ENCODE results near the gene ADARB1.

Gene ADARB1

GRCh38 chr21:45267390-45267760 is 193.0 kb downstream of the ADARB1 start:
- TF ChIP-seq, protein P1, sequence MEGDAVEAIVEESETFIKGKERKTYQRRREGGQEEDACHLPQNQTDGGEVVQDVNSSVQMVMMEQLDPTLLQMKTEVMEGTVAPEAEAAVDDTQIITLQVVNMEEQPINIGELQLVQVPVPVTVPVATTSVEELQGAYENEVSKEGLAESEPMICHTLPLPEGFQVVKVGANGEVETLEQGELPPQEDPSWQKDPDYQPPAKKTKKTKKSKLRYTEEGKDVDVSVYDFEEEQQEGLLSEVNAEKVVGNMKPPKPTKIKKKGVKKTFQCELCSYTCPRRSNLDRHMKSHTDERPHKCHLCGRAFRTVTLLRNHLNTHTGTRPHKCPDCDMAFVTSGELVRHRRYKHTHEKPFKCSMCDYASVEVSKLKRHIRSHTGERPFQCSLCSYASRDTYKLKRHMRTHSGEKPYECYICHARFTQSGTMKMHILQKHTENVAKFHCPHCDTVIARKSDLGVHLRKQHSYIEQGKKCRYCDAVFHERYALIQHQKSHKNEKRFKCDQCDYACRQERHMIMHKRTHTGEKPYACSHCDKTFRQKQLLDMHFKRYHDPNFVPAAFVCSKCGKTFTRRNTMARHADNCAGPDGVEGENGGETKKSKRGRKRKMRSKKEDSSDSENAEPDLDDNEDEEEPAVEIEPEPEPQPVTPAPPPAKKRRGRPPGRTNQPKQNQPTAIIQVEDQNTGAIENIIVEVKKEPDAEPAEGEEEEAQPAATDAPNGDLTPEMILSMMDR (IDR thresholded peaks at IDR 0.05; ENCODE audit: insufficient read depth, low read length, poor library complexity, severe bottlenecking): no peak
- peaks cover 26% of the 10 kb centered on the region for H3K36me3 ChIP-seq (ENCODE audit: control insufficient read depth, insufficient read depth, low read length)

GRCh38 chr21:45269861-45270260 is 195.5 kb downstream of the ADARB1 start:
- peaks cover 21% of the 10 kb centered on the region for H3K36me3 ChIP-seq (ENCODE audit: control insufficient read depth, insufficient read depth, low read length)
- DNase-seq (ENCODE audit: extremely low read depth, insufficient read length): no peak
- no peak overlapping the region for H3K4me3 ChIP-seq (replicated peaks; ENCODE audit: low read depth, low read length)
- no peaks in the 10 kb centered on the region for H3K27me3 ChIP-seq (replicated peaks; ENCODE audit: control insufficient read depth, insufficient read depth, low read length)
- TF ChIP-seq, protein P1 (IDR thresholded peaks at IDR 0.05; ENCODE audit: insufficient read depth, low read length, poor library complexity, severe bottlenecking): no peak

More at GRCh38 chr21:45267390-45267760, 193.0 kb downstream of the ADARB1 start:
- DNase-seq (ENCODE audit: extremely low read depth, insufficient read length): no peak
- Histone ChIP-seq H3K4me3 (replicated peaks; ENCODE audit: low read depth, low read length) (no peak overlapping the region), H3K27me3 (replicated peaks; ENCODE audit: control insufficient read depth, insufficient read depth, low read length) (no peaks in the 10 kb centered on the region)

- Histone ChIP-seq H3K36me3 (ENCODE audit: control insufficient read depth, insufficient read depth, low read length) (peaks cover 21% of the 10 kb centered on the region), H3K27me3 (replicated peaks; ENCODE audit: control insufficient read depth, insufficient read depth, low read length) (no peaks in the 10 kb centered on the region), H3K4me3 (replicated peaks; ENCODE audit: low read depth, low read length) (no peak overlapping the region)
- no peak for DNase-seq (ENCODE audit: extremely low read depth, insufficient read length)
- TF ChIP-seq, protein P1 (IDR thresholded peaks at IDR 0.05; ENCODE audit: insufficient read depth, low read length, poor library complexity, severe bottlenecking): no peak
Measured at GRCh38 chr21:45270306-45270821, 196.0 kb downstream of the ADARB1 start.
